ENCODE data around the gene ITPR2.

ITPR2 gene

DNA sequence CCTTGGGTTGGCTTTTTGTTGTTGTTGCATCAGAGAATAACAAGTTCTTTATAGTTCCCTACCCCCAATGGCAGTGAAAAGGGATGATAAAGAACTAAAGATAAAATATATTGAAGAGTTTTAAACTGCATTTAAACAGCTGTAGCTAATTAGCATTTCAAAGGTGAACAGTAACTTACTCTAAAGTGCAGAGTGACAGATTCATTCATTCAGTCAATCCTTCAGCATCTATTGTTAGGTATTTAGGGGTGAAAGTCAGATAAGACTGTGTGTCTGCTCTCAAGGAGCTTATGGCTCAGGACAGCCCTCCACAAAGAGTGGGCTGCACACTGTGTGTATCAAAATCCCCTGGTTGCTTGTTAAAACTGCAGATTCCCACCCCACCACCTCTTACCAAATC, 491.5 kb downstream of the ITPR2 start:
- DNase-seq (ENCODE audit: low read depth) = no peak
- H3K4me3 ChIP-seq (ENCODE audit: low read depth, low read length) = no peak overlapping the region
- TF ChIP-seq, protein P1, sequence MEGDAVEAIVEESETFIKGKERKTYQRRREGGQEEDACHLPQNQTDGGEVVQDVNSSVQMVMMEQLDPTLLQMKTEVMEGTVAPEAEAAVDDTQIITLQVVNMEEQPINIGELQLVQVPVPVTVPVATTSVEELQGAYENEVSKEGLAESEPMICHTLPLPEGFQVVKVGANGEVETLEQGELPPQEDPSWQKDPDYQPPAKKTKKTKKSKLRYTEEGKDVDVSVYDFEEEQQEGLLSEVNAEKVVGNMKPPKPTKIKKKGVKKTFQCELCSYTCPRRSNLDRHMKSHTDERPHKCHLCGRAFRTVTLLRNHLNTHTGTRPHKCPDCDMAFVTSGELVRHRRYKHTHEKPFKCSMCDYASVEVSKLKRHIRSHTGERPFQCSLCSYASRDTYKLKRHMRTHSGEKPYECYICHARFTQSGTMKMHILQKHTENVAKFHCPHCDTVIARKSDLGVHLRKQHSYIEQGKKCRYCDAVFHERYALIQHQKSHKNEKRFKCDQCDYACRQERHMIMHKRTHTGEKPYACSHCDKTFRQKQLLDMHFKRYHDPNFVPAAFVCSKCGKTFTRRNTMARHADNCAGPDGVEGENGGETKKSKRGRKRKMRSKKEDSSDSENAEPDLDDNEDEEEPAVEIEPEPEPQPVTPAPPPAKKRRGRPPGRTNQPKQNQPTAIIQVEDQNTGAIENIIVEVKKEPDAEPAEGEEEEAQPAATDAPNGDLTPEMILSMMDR (IDR thresholded peaks at IDR 0.05; ENCODE audit: low read depth, low read length, missing control alignments) = no peak

GRCh38 chr12:26340649-26341048, 492.3 kb downstream of the ITPR2 start:
- TF ChIP-seq, protein P1 (IDR thresholded peaks at IDR 0.05; ENCODE audit: low read depth, low read length, missing control alignments) = no peak
- no peak overlapping the region for H3K4me3 ChIP-seq (ENCODE audit: low read depth, low read length)
- DNase-seq (ENCODE audit: low read depth) = peak; percentile 35

DNA sequence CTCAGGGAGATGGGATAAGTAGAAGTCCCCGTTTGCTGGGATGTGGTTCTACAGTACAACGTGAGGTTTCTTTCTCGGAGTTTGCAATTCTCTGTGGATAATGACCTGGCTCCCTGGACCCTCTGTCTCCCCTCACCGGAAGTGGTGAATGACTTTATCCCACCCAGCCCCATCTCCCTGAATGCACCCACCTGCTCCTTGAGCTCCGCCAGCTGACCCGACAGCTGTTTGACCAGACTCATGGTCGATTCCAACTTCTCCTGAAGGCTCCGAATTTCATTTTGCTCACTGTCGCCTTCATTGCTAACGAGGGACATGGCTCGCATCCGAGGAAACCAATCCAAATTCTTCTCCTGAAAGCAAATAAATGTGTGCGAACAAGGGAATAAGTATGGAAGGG, 493.0 kb downstream of the ITPR2 start:
- TF ChIP-seq, protein P1 (IDR thresholded peaks at IDR 0.05; ENCODE audit: low read depth, low read length, missing control alignments) = no peak
- DNase-seq (ENCODE audit: low read depth) = no peak
- H3K4me3 ChIP-seq (ENCODE audit: low read depth, low read length) = no peak overlapping the region

GRCh38 chr12:26338586-26339572, 494.1 kb downstream of the ITPR2 start:
- no peak overlapping the region for H3K4me3 ChIP-seq (ENCODE audit: low read depth, low read length)
- DNase-seq (ENCODE audit: low read depth) = no peak
- TF ChIP-seq, protein P1 (IDR thresholded peaks at IDR 0.05; ENCODE audit: low read depth, low read length, missing control alignments) = no peak

- TF ChIP-seq, protein P1 (IDR thresholded peaks at IDR 0.05; ENCODE audit: low read depth, low read length, missing control alignments) = no peak
- DNase-seq (ENCODE audit: low read depth) = no peak
These were observed 497.3 kb downstream of the ITPR2 start for GRCh38 chr12:26335651-26336050.

DNA sequence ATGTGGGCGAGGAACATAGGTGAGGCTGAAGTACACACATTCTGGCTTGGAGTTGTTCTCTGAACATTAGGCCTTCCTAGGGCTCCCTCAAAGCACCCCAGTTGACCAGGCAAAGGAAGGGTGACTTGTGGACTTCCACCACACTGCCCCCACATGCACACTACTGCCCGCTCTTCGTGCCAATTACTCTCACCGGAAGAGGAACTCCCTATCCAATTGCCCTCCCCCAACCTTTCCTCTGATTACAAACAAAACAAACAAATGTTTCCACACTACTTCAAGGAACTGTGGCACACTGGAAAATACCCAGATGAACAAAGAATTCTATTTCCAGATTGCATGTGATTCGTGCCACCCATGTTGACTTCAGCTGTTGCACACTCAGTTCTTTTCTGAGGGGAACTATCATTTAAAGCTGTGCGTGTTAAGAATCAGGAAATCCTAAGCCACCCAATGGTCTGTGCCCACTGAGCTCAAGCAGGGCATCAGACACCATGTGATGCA, 498.3 kb downstream of the ITPR2 start:
- no peak for DNase-seq (ENCODE audit: low read depth)
- TF ChIP-seq, protein P1 (IDR thresholded peaks at IDR 0.05; ENCODE audit: low read depth, low read length, missing control alignments) = no peak
- no peak overlapping the region for H3K4me3 ChIP-seq (ENCODE audit: low read depth, low read length)

More at GRCh38 chr12:26335651-26336050, 497.3 kb downstream of the ITPR2 start:
- no peak overlapping the region for H3K4me3 ChIP-seq (ENCODE audit: low read depth, low read length)
